DOHH2 (cell line): ENCODE measurements around the gene EHD4.

Experiments
- EZH2phosphoT487 ChIP-seq: fragments of 200-600 bp; sonication (generic); IDR thresholded peaks from 2 replicates; pipeline ENCODE4 v1.6.1; 2017; ENCODE audit warnings: borderline replicate concordance, mild to moderate bottlenecking, antibody characterized with exemption, low read length, moderate library complexity, mixed read lengths
- TF ChIP-seq, protein P1 (sequence below): fragments of 200-600 bp; sonication (generic); IDR thresholded peaks from one replicate; pipeline ENCODE4 v1.5.1; 2014; ENCODE audit warnings: antibody characterized with exemption, mild to moderate bottlenecking, low read depth, low read length; ENCODE audit not compliant: poor library complexity, severe bottlenecking

DNA sequence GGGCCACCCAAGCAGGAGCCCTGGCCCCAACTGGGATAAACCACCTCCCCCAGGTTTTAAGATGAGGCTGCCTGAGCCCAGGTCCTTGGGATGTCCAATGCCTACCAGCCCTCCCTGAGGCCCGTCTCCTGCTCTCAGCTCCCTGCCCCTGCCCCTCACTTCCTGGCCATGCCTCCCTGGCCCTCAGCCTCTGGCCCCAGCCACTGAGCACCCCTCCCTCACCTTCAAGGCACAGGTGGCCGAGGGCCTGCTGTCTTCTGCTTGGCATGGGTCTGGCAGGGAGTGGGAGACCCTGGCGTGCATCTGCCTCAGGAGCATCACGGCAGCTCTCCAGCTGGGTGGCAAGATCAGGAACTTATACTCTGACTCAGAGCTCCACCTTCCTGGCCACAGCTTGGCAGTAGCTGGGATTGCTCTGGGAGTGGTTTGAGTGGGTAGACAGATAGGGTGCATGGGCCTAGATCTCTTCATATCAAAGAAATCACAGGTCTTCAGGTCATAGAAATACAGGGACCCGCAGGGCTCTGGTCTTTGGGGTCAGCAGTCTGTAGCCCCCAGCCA is 48.4 kb upstream of the EHD4 start, which contains the start of gene PLA2G4E:
- TF ChIP-seq, protein P1, sequence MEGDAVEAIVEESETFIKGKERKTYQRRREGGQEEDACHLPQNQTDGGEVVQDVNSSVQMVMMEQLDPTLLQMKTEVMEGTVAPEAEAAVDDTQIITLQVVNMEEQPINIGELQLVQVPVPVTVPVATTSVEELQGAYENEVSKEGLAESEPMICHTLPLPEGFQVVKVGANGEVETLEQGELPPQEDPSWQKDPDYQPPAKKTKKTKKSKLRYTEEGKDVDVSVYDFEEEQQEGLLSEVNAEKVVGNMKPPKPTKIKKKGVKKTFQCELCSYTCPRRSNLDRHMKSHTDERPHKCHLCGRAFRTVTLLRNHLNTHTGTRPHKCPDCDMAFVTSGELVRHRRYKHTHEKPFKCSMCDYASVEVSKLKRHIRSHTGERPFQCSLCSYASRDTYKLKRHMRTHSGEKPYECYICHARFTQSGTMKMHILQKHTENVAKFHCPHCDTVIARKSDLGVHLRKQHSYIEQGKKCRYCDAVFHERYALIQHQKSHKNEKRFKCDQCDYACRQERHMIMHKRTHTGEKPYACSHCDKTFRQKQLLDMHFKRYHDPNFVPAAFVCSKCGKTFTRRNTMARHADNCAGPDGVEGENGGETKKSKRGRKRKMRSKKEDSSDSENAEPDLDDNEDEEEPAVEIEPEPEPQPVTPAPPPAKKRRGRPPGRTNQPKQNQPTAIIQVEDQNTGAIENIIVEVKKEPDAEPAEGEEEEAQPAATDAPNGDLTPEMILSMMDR: no peak
- no peak for TF ChIP-seq EZH2phosphoT487
